Raji (cell line): ENCODE results near the gene TBC1D13.

Source experiments
- POLR2A ChIP-seq: IDR thresholded peaks from 2 replicates; pipeline ENCODE4 v1.6.1; 2011; ENCODE audit warnings: low read depth, low read length, control low read depth; ENCODE audit not compliant: insufficient read depth

Gene TBC1D13

GRCh38 chr9:128771745-128772519 lies 15.1 kb upstream of the TBC1D13 start, which contains the start of gene ZER1:
Gene ZER1, minus strand, starts transcription at chr9:128771927. Its CDS starts 16,362 bp downstream, at chr9:128755565.
- peak; percentile 51 for TF ChIP-seq POLR2A

GRCh38 chr9:128773049-128773448 lies 14.0 kb upstream of the TBC1D13 start:
- no peak for TF ChIP-seq POLR2A

GRCh38 chr9:128774804-128775203 lies 12.2 kb upstream of the TBC1D13 start:
- TF ChIP-seq POLR2A: no peak

- no peak for TF ChIP-seq POLR2A
Observed at GRCh38 chr9:128781187-128782070, 5.6 kb upstream of the TBC1D13 start.

- TF ChIP-seq POLR2A: no peak
Observed at GRCh38 chr9:128782669-128783068, 4.4 kb upstream of the TBC1D13 start.

- TF ChIP-seq POLR2A: no peak
Observed at GRCh38 chr9:128785427-128785826, 1.6 kb upstream of the TBC1D13 start.

- no peak for TF ChIP-seq POLR2A
Observed at GRCh38 chr9:128787659-128788058, 606 bp downstream of the TBC1D13 start.

GRCh38 chr9:128788445-128788844 lies 1.4 kb downstream of the TBC1D13 start:
- TF ChIP-seq POLR2A: no peak

GRCh38 chr9:128790536-128790935 lies 3.5 kb downstream of the TBC1D13 start:
- TF ChIP-seq POLR2A: no peak

- no peak for TF ChIP-seq POLR2A
Observed at GRCh38 chr9:128792134-128792533, 5.1 kb downstream of the TBC1D13 start.

- TF ChIP-seq POLR2A: no peak
Observed at GRCh38 chr9:128792978-128793686, 6.1 kb downstream of the TBC1D13 start.

GRCh38 chr9:128798896-128799295 lies 11.8 kb downstream of the TBC1D13 start:
- no peak for TF ChIP-seq POLR2A

- TF ChIP-seq POLR2A: no peak
Observed at GRCh38 chr9:128800061-128800460, 13.0 kb downstream of the TBC1D13 start.

- no peak for TF ChIP-seq POLR2A
Observed at GRCh38 chr9:128802482-128802881, 15.4 kb downstream of the TBC1D13 start.

GRCh38 chr9:128805661-128806060 lies 18.6 kb downstream of the TBC1D13 start:
- no peak for TF ChIP-seq POLR2A
